Measurements from ENCODE around the gene SELENOH.

The SELENOH gene

GRCh38 chr11:57786436-57786835 is 45.1 kb downstream of the SELENOH start:
- no peak for DNase-seq

- DNase-seq: no peak
Measured at GRCh38 chr11:57787006-57787604, 45.8 kb downstream of the SELENOH start.

GRCh38 chr11:57787920-57788702 is 46.8 kb downstream of the SELENOH start:
- DNase-seq: no peak

- DNase-seq: no peak
Measured at GRCh38 chr11:57788703-57789088, 47.4 kb downstream of the SELENOH start.

GRCh38 chr11:57791321-57792059 is 50.2 kb downstream of the SELENOH start:
- no peak for DNase-seq

GRCh38 chr11:57792060-57792541 is 50.8 kb downstream of the SELENOH start:
- DNase-seq: peak; percentile 56 to 67

- DNase-seq: no peak
Measured at GRCh38 chr11:57792870-57793269, 51.6 kb downstream of the SELENOH start.
